K562 (cell line): ENCODE data around the gene MDK. TPM values are rescaled to one million over a fixed set of nuclear protein-coding genes. Genes with fewer than 3 reads are reported as not detected.

ENCODE experiments used
- ATAC-seq: fragments of 200-7000 bp; cut with Tn5 transposase; 3 replicates; pipeline ENCODE4 v1.9.1; 2020; ENCODE audit warnings: moderate library complexity
- BruUV-seq: library from RNA; stranded (reverse); fragments of 400-500 nt; replicated peaks from 2 replicates; lab custom pipeline; 2021; lab: Mats Ljungman, UMichigan
- CTCF ChIA-PET: fragments of 300-600 bp; formaldehyde crosslinking; extraction: SDS; loops from one replicate; lab custom pipeline; 2021; ENCODE audit warnings: low intra/inter-chr PET ratio; lab: Yijun Ruan, JAX
- POLR2A ChIA-PET: fragments of 300-600, 350-650 bp; sonication (Branson Sonifier 250); formaldehyde crosslinking; extraction: SDS; loops from one replicate; lab custom pipeline; 2021; ENCODE audit warnings: antibody characterized with exemption, inconsistent platforms; lab: Yijun Ruan, JAX
- DNase-seq, 4 experiments: peaks; one replicate each; pipeline versions ENCODE4 v3.0.0 to v3.0.0-alpha.2; 2011 to 2018; ENCODE audit warnings: low spot score in 3 of 4, mixed read lengths in 3 of 4; ENCODE audit errors: extremely low read depth in 1 of 4
- FAIRE-seq: peaks from 2 replicates; lab custom pipeline; 2011; peaks lifted over from hg19 to GRCh38; lab: Jason Lieb, UNC
- H2AFZ ChIP-seq: 2 replicates; pipeline ENCODE4 v1.6.0; 2011; ENCODE audit warnings: low read depth, low read length, control low read depth, inconsistent platforms
- H3K27ac ChIP-seq: fragments of 200-600 bp; 3 replicates; pipeline ENCODE4 v1.8.0; 2011; ENCODE audit warnings: low read depth, mild to moderate bottlenecking, control low read depth, inconsistent platforms, low read length, moderate library complexity, mixed read lengths; ENCODE audit errors: extremely low read depth
- H3K27me3 ChIP-seq, 2 experiments: fragments of 300-600 bp in 1 of 2; 2 replicates in 1 of 2; 3 replicates in 1 of 2; pipeline versions ENCODE4 v1.6.0 to v1.8.0; 2011; ENCODE audit warnings: inconsistent platforms in 2 of 2, low read length in 2 of 2, mild to moderate bottlenecking in 1 of 2, mixed read lengths in 1 of 2, moderate library complexity in 1 of 2; ENCODE audit not compliant: control insufficient read depth in 2 of 2, insufficient read depth in 2 of 2
- H3K36me3 ChIP-seq: fragments of 300-600 bp; 3 replicates; pipeline ENCODE4 v1.8.0; 2011; ENCODE audit warnings: mild to moderate bottlenecking, low read length, inconsistent platforms; ENCODE audit not compliant: control insufficient read depth, insufficient read depth
- H3K4me1 ChIP-seq, 2 experiments: fragments of 200-600 bp in 1 of 2; replicated peaks in 1 of 2; 2 replicates in 1 of 2; 3 replicates in 1 of 2; pipeline versions ENCODE4 v1.5.1 to v1.8.0; 2011; ENCODE audit warnings: inconsistent platforms in 2 of 2, low read length in 2 of 2, mild to moderate bottlenecking in 1 of 2, mixed read lengths in 1 of 2, moderate library complexity in 1 of 2; ENCODE audit not compliant: control insufficient read depth in 2 of 2, insufficient read depth in 2 of 2
- H3K4me2 ChIP-seq: 2 replicates; pipeline ENCODE4 v1.6.1; 2011; ENCODE audit warnings: low read length, control low read depth, inconsistent platforms, mixed read lengths; ENCODE audit not compliant: insufficient read depth
- H3K4me3 ChIP-seq: fragments of 200-600 bp; sonication (generic), shearing (Covaris generic); 2 replicates; pipeline ENCODE4 v1.5.1; 2016; ENCODE audit warnings: control low read depth, inconsistent platforms
- H3K79me2 ChIP-seq: fragments of 200-600 bp; 3 replicates; pipeline ENCODE4 v1.8.0; 2011; ENCODE audit warnings: low read length, inconsistent platforms; ENCODE audit not compliant: control insufficient read depth, insufficient read depth
- H3K9ac ChIP-seq, 2 experiments: 2 replicates each; pipeline versions ENCODE4 v1.6.0 to v1.6.1; 2011; ENCODE audit warnings: low read depth in 2 of 2, low read length in 2 of 2, control low read depth in 1 of 2, inconsistent platforms in 1 of 2, mild to moderate bottlenecking in 1 of 2, mixed read lengths in 1 of 2; ENCODE audit not compliant: insufficient read depth in 1 of 2
- H3K9me1 ChIP-seq: one replicate; pipeline ENCODE4 v1.6.0; 2011; ENCODE audit warnings: inconsistent platforms, mild to moderate bottlenecking, low read length, moderate library complexity; ENCODE audit not compliant: control insufficient read depth, insufficient read depth
- H3K9me3 ChIP-seq: replicated peaks from 2 replicates; pipeline ENCODE4 v1.5.1; 2011; ENCODE audit warnings: low read depth, low read length, inconsistent platforms; ENCODE audit not compliant: control insufficient read depth, insufficient read depth
- H4K20me1 ChIP-seq: replicated peaks from 2 replicates; pipeline ENCODE4 v1.6.1; 2011; ENCODE audit warnings: low read length, inconsistent platforms, mixed read lengths; ENCODE audit not compliant: control insufficient read depth, insufficient read depth
- SFPQ ChIP-seq: fragments of 200-400 bp; formaldehyde crosslinking; IDR thresholded peaks from 2 replicates; pipeline ENCODE4 v1.6.1; 2017; ENCODE audit warnings: mild to moderate bottlenecking, low read depth, low read length, moderate library complexity
- SRF ChIP-seq, 2 experiments: fragments of 250-450, 450-650 bp in 1 of 2; sonication (Bioruptor Pico) in 1 of 2; sonication (generic) in 1 of 2; formaldehyde crosslinking; IDR thresholded peaks; 2 replicates each; pipeline versions ENCODE4 v1.5.0 to v1.5.1; 2020 to 2022; ENCODE audit warnings: mild to moderate bottlenecking in 1 of 2, missing genetic modification reagents in 1 of 2
- TCF7L2 ChIP-seq: fragments of 150-350 bp; IDR thresholded peaks from 2 replicates; pipeline ENCODE4 v1.6.1; 2016; ENCODE audit warnings: low read depth, mild to moderate bottlenecking, low read length, moderate library complexity
- ZFP36 ChIP-seq: fragments of 150-350 bp; IDR thresholded peaks from 2 replicates; pipeline ENCODE4 v1.6.1; 2018; ENCODE audit warnings: low read length, low read depth; ENCODE audit not compliant: partially characterized antibody
- ZNF134 ChIP-seq: fragments of 250-450 bp; sonication (Bioruptor Pico); conservative IDR thresholded peaks from 2 replicates; pipeline ENCODE4 v1.4.0; 2020
- ZNF316 ChIP-seq: fragments of 450-650 bp; IDR thresholded peaks from 2 replicates; pipeline ENCODE4 v1.6.1; 2016
- ZNF449 ChIP-seq: fragments of 250-450 bp; sonication (Bioruptor Pico); IDR thresholded peaks from 2 replicates; pipeline ENCODE4 v1.8.0; 2022; ENCODE audit warnings: moderate library complexity, mild to moderate bottlenecking, inconsistent platforms
- WGBS: fragments of 100-300 bp; shearing (Covaris generic); methylation state at CpG from one replicate; pipeline ENCODE4 v1.1.6; 2016; ENCODE audit warnings: low coverage, mixed read lengths; ENCODE audit not compliant: insufficient coverage; ENCODE audit errors: missing lambda C conversion rate; 5-methylcytosine and 5-hydroxymethylcytosine counted together
- in situ Hi-C: fragments of 300-500 bp; cut with MboI; formaldehyde crosslinking; loops from 4 replicates; pipeline ENCODE4 v1.15.0; 2018; ENCODE audit warnings: inconsistent platforms, mixed read lengths
- intact Hi-C: fragments of 100-400 bp; cut with micrococcal nuclease; formaldehyde crosslinking; loops from 2 replicates; pipeline ENCODE4 v1.14.2; 2022
- polyA plus RNA-seq, 8 experiments: library from polyadenylated mRNA; depleted of rRNA in 4 of 8; stranded (reverse) in 5 of 8; unstranded in 3 of 8; fragments of >200 nt; fragmentation: Nextera tagmentation in 2 of 8; fragmentation: Illumina TruSeq in 1 of 8; extraction: Ambion mirVana in 2 of 8; extraction: Trizol in 1 of 8; gene quantifications; 2 replicates each; pipeline versions ENCODE4 v1.2.1 to v1.2.3, GENCODE V29; 2011 to 2014; ENCODE audit warnings: inconsistent platforms in 1 of 8, missing spikeins in 1 of 8
- total RNA-seq, 7 experiments: library from RNA; depleted of rRNA in 6 of 7; stranded (reverse); fragments of >200 nt in 6 of 7; fragmentation: Illumina TruSeq in 2 of 7; extraction: Trizol in 2 of 7; gene quantifications; 2 replicates each; pipeline versions ENCODE4 v1.2.1 to v1.2.3, GENCODE V29; 2011 to 2021; ENCODE audit warnings: low replicate concordance in 1 of 7

Gene MDK
- total and polyA plus RNA-seq, 9 of the 15 experiments (the other 6 are each of a cell fraction or from before 2014, with no cell fraction given), result 20.7 to 700 (median 350) TPM

GRCh38 chr11:46343520-46343919 is 37.9 kb upstream of the MDK start:
- POLR2A ChIA-PET, result interaction anchor here (1.1 kb wide), 1 partner anchor 13 kb away, joined by 4 read pairs; no protein-coding TSS in a partner anchor
- no peak for FAIRE-seq
- peaks cover 11% of the 10 kb centered on the region for H3K79me2 ChIP-seq
- peaks cover 19 to 40% of the 10 kb centered on the region in 2 experiments for H3K4me1 ChIP-seq
- no peaks in the 10 kb centered on the region for H3K9me1 ChIP-seq
- peaks cover 6 to 16% of the 10 kb centered on the region in 2 experiments; a peak in 3 of 5 replicates for H3K27me3 ChIP-seq
- H4K20me1 ChIP-seq, result 0 out of 2 replicates have a peak, but pooled peaks cover 8% of the 10 kb centered on the region
- CTCF ChIA-PET, result no interaction called here
- H3K9me3 ChIP-seq, result no peaks in the 10 kb centered on the region
- H3K4me2 ChIP-seq, result no peak overlapping the region
- in situ Hi-C loops, result no loop called here
- no TSS peak for BruUV-seq
- no peak for DNase-seq
- ATAC-seq, result no peak
- H3K4me3 ChIP-seq, result no peak overlapping the region
- no peak overlapping the region for H2AFZ ChIP-seq
- peaks cover 2% of the 10 kb centered on the region; the same call in 1 of the 3 replicates for H3K36me3 ChIP-seq
- TF ChIP-seq ZNF134 (CRISPR knock-in tag) (no peak), ZNF316 (no peak), ZFP36 (peak; percentile 31), SRF (CRISPR knock-in tag; IDR thresholded peaks at IDR 0.05) (no peak), SFPQ (no peak), TCF7L2 (no peak), ZNF449 (CRISPR knock-in tag) (no peak)
- TF ChIP-seq, all 486 proteins: peak for 1
- Histone ChIP-seq H3K9ac (no peak overlapping the region), H3K27ac (no peak overlapping the region)
- WGBS, result 23% methylated on average over 3 of the region's 3 CpGs
- intact Hi-C loops, result no loop called here
